MM.1S (cell line): ENCODE results near the gene ATP2B2.

Source experiments
- DNase-seq: peaks from one replicate; pipeline ENCODE4 v3.0.0-alpha.2; 2015
- H2AFZ ChIP-seq: fragments of 300-600 bp; sonication (generic); 2 replicates; pipeline ENCODE4 v1.6.0; 2016; ENCODE audit warnings: antibody characterized with exemption, low read length
- H3F3A ChIP-seq: fragments of 300-600 bp; sonication (generic); 2 replicates; pipeline ENCODE4 v1.6.1; 2016; ENCODE audit warnings: mild to moderate bottlenecking, antibody characterized with exemption, low read length, moderate library complexity, mixed read lengths; ENCODE audit not compliant: insufficient read depth
- H3K27ac ChIP-seq: fragments of 300-600 bp; sonication (generic); 2 replicates; pipeline ENCODE4 v1.5.1; 2016; ENCODE audit warnings: mild to moderate bottlenecking, low read length
- H3K27me3 ChIP-seq: fragments of 300-600 bp; sonication (generic); replicated peaks from 2 replicates; pipeline ENCODE4 v1.6.0; 2016; ENCODE audit warnings: low read length; ENCODE audit not compliant: insufficient read depth
- H3K36me3 ChIP-seq: fragments of 300-600 bp; sonication (generic); replicated peaks from 2 replicates; pipeline ENCODE4 v1.6.1; 2016; ENCODE audit warnings: mild to moderate bottlenecking, low read length, mixed read lengths; ENCODE audit not compliant: insufficient read depth
- H3K4me1 ChIP-seq: fragments of 300-600 bp; sonication (generic); 2 replicates; pipeline ENCODE4 v1.6.1; 2016; ENCODE audit warnings: low read length, mixed read lengths
- H3K4me2 ChIP-seq: fragments of 300-600 bp; sonication (generic); 2 replicates; pipeline ENCODE4 v1.6.0; 2016; ENCODE audit warnings: low read depth, low read length
- H3K4me3 ChIP-seq: fragments of 300-600 bp; sonication (generic); 2 replicates; pipeline ENCODE4 v1.5.1; 2016; ENCODE audit warnings: low read length, mixed read lengths
- H3K79me2 ChIP-seq: fragments of 300-600 bp; sonication (generic); 2 replicates; pipeline ENCODE4 v1.6.1; 2016; ENCODE audit warnings: mixed run types, low read length, mixed read lengths
- H3K9ac ChIP-seq: fragments of 300-600 bp; sonication (generic); 2 replicates; pipeline ENCODE4 v1.6.1; 2016; ENCODE audit warnings: low read length, mixed read lengths
- H3K9me2 ChIP-seq: fragments of 300-600 bp; sonication (generic); replicated peaks from 2 replicates; pipeline ENCODE4 v1.6.1; 2016; ENCODE audit warnings: mild to moderate bottlenecking, low read length, mixed read lengths; ENCODE audit not compliant: insufficient read depth
- H3K9me3 ChIP-seq: fragments of 300-600 bp; sonication (generic); replicated peaks from 2 replicates; pipeline ENCODE4 v1.6.1; 2016; ENCODE audit warnings: mild to moderate bottlenecking, low read length, mixed read lengths; ENCODE audit not compliant: insufficient read depth
- H4K20me1 ChIP-seq: fragments of 300-600 bp; sonication (generic); 2 replicates; pipeline ENCODE4 v1.6.1; 2016; ENCODE audit warnings: mild to moderate bottlenecking, low read length, moderate library complexity, mixed read lengths; ENCODE audit not compliant: insufficient read depth
- EZH2 ChIP-seq: fragments of 300-600 bp; sonication (generic); optimal IDR thresholded peaks from 2 replicates; pipeline ENCODE3; 2017; ENCODE audit warnings: low read depth, mild to moderate bottlenecking, antibody characterized with exemption, low read length, mixed read lengths
- EZH2phosphoT487 ChIP-seq: fragments of 300-600 bp; sonication (generic); IDR thresholded peaks from 2 replicates; pipeline ENCODE4 v1.6.1; 2018; ENCODE audit warnings: antibody characterized with exemption, low read length
- TF ChIP-seq, protein P1 (sequence below): fragments of 300-600 bp; sonication (generic); IDR thresholded peaks from 2 replicates; pipeline ENCODE4 v1.5.1; 2016; ENCODE audit warnings: antibody characterized with exemption, low read length, mixed read lengths

Gene ATP2B2

DNA sequence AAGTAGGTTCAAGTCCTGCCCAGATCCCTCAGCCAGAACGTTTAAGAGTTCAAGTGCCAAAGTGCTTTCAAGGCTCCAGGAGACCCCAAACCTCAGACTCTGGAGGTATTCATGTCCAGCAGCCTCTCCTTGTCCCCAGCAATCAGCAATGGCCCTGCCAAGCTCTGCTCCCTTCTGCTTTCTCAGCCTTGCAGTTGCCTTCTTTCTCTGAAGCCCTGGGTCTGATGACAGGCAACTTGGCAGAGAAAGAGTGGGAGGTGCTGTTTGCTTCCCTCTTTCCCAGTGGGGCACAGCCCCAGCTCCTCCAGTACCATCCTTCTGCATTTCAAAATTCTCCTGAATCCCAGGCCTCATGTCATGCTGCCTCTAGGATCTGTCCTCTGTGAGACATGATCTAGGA lies 40.2 kb downstream of the ATP2B2 start:
- H3K36me3 ChIP-seq: no peaks in the 10 kb centered on the region
- no peaks in the 10 kb centered on the region for H3F3A ChIP-seq
- H3K9me3 ChIP-seq: no peaks in the 10 kb centered on the region
- DNase-seq: no peak
- 0 out of 2 replicates have a peak, but pooled peaks cover 7% of the 10 kb centered on the region for H3K27me3 ChIP-seq
- no peak overlapping the region for H3K4me2 ChIP-seq
- no peaks in the 10 kb centered on the region for H3K4me1 ChIP-seq
- H3K9ac ChIP-seq: no peak overlapping the region
- TF ChIP-seq EZH2phosphoT487 (no peak), EZH2 (no peak)
- TF ChIP-seq, protein P1, sequence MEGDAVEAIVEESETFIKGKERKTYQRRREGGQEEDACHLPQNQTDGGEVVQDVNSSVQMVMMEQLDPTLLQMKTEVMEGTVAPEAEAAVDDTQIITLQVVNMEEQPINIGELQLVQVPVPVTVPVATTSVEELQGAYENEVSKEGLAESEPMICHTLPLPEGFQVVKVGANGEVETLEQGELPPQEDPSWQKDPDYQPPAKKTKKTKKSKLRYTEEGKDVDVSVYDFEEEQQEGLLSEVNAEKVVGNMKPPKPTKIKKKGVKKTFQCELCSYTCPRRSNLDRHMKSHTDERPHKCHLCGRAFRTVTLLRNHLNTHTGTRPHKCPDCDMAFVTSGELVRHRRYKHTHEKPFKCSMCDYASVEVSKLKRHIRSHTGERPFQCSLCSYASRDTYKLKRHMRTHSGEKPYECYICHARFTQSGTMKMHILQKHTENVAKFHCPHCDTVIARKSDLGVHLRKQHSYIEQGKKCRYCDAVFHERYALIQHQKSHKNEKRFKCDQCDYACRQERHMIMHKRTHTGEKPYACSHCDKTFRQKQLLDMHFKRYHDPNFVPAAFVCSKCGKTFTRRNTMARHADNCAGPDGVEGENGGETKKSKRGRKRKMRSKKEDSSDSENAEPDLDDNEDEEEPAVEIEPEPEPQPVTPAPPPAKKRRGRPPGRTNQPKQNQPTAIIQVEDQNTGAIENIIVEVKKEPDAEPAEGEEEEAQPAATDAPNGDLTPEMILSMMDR: no peak
- no peaks in the 10 kb centered on the region for H4K20me1 ChIP-seq
- H3K9me2 ChIP-seq: no peaks in the 10 kb centered on the region
- H2AFZ ChIP-seq: no peak overlapping the region
- H3K27ac ChIP-seq: no peak overlapping the region
- no peaks in the 10 kb centered on the region for H3K79me2 ChIP-seq
- H3K4me3 ChIP-seq: no peak overlapping the region

DNA sequence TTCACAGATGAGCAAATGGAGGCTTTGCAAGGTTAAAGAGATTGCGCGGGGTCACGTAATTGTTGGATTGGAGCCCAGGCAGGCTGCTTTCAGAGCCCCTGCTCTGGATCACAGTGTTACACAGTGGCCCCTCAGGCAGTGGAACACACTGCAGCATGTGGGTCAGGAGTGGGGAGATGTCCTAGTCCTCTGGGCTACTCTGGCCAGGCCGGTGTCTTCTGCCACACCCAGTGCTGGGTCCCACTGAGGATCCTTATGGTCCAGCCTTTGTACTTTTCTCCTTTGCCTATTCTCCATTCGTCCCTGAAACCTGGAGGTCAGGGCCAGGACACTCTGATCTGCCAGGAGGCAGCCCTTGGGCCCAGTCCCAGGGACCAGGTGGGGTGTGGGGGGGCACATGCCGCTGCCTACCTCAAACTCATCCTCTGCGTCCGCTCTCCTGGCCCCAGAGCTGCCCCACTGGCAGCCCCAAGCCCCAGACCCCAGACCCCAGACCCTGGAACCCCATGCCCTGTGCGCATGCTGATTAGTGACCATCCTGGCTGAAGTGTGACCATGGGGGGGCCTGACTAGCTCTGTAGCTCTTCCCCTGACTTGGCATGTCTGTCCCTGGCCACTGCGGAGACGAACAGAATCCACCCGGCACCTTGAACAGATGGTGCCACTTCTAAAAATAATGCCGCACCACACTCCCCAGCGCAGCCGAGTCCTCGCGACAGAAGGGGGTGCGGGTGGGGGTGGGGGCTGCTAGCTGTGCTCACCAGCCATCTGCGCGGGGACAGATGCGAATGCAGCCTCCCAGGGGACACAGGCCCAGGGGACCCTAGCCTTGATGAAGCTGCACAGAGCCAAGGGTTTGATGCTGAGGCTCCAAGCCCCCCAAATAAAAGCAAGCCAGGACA lies 41.6 kb downstream of the ATP2B2 start:
- Histone ChIP-seq H3K36me3 (no peaks in the 10 kb centered on the region), H3K79me2 (no peaks in the 10 kb centered on the region), H3K9ac (no peak overlapping the region), H3K9me3 (no peaks in the 10 kb centered on the region), H3K27ac (no peak overlapping the region), H3K27me3 (0 out of 2 replicates have a peak, but pooled peaks cover 2% of the 10 kb centered on the region), H2AFZ (no peak overlapping the region), H3K4me3 (no peak overlapping the region), H3F3A (no peaks in the 10 kb centered on the region), H3K9me2 (no peaks in the 10 kb centered on the region), H3K4me2 (no peak overlapping the region), H3K4me1 (no peaks in the 10 kb centered on the region), H4K20me1 (no peaks in the 10 kb centered on the region)
- DNase-seq: no peak
- no peak for TF ChIP-seq EZH2

DNA sequence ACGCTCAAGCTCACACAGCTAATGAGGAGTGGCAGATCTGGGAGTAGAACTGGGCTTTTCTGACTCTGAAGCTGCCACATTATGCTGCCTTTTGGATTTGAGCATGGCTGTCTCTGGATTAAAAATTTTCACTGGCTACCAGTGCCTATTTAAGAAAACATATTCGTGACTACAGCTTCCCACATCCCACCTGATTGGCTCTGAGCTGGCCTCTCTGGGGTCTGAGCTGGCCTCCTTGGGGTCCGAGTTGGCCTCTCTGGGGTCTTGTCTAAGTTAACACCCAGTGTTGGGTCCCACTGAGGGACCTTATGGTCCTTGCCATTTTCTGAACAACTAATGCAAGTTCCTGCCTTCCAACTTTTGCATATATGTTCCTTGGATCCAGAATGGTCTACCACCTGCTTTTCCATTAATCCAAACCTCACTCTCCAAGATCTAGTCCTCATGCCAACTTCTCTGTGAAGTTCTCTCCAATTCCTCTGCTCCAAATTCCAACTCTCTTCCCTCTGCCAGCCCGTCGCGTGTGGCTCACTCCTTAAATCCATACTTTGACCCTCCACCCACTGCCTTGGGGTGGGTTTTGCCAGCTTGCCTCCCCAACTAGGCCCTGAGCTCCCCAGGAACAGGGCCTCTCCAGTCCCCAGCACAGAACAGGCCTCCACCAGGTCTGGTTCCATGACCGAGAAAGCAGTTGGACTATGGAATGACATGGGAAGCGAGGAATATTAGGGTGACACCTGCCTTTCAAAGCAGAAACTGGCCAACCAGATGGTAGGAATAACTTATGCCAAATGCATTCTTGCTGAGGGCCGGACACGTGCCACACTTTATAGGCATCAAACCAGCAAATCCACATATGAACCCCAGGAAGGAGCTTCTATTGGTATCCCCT lies 42.5 kb downstream of the ATP2B2 start:
- Histone ChIP-seq H3K36me3 (no peaks in the 10 kb centered on the region), H4K20me1 (no peaks in the 10 kb centered on the region), H3K4me2 (no peak overlapping the region), H3K79me2 (no peaks in the 10 kb centered on the region), H3K9ac (no peak overlapping the region), H3K4me3 (no peak overlapping the region), H3K27me3 (no peaks in the 10 kb centered on the region), H3K9me2 (no peaks in the 10 kb centered on the region), H3K9me3 (no peaks in the 10 kb centered on the region), H3K27ac (no peak overlapping the region), H3K4me1 (peaks cover 3% of the 10 kb centered on the region), H3F3A (no peaks in the 10 kb centered on the region), H2AFZ (no peak overlapping the region)
- TF ChIP-seq EZH2 (no peak), EZH2phosphoT487 (no peak)
- TF ChIP-seq, protein P1: no peak
- no peak for DNase-seq
